IMR-90 (cell line): ENCODE measurements around the gene IRF6. TPM values are rescaled to one million over a fixed set of nuclear protein-coding genes. Genes with fewer than 3 reads are reported as not detected.

Experiments used
- ATAC-seq: fragments of 200-7000 bp; cut with Tn5 transposase; 2 replicates; pipeline ENCODE4 v1.9.1; 2020; ENCODE audit warnings: low read depth, mild to moderate bottlenecking, moderate library complexity
- BruUV-seq: library from RNA; stranded (reverse); fragments of 400-500 nt; replicated peaks from 2 replicates; lab custom pipeline; 2021; lab: Mats Ljungman, UMichigan
- CTCF ChIA-PET: fragments of 300-600 bp; formaldehyde crosslinking; extraction: SDS; loops from one replicate; lab custom pipeline; 2021; ENCODE audit warnings: antibody characterized with exemption; lab: Yijun Ruan, JAX
- POLR2A ChIA-PET: fragments of 300-600 bp; sonication (Branson Sonifier 250); formaldehyde crosslinking; loops from one replicate; lab custom pipeline; 2022; ENCODE audit warnings: antibody characterized with exemption; ENCODE audit not compliant: unreplicated experiment; lab: Charles Lee
- DNase-seq: peaks from one replicate; pipeline ENCODE4 v3.0.0; 2013
- H2AFZ ChIP-seq: replicated peaks from 2 replicates; pipeline ENCODE3; 2013; ENCODE audit warnings: low read length, mild to moderate bottlenecking; ENCODE audit not compliant: poor library complexity
- H2AK5ac ChIP-seq: 2 replicates; pipeline ENCODE4 v1.6.1; 2013; ENCODE audit warnings: low read depth, low read length, inconsistent platforms
- H2AK9ac ChIP-seq: replicated peaks from 2 replicates; pipeline ENCODE3; 2013; ENCODE audit warnings: mild to moderate bottlenecking, low read depth, low read length, moderate library complexity; ENCODE audit not compliant: poor library complexity
- H2BK120ac ChIP-seq: 2 replicates; pipeline ENCODE4 v1.6.1; 2013; ENCODE audit warnings: low read depth, low read length, inconsistent platforms
- H2BK15ac ChIP-seq: 3 replicates; pipeline ENCODE4 v1.6.1; 2013; ENCODE audit warnings: low read depth, low read length, inconsistent platforms
- H2BK20ac ChIP-seq: 2 replicates; pipeline ENCODE4 v1.6.1; 2013; ENCODE audit warnings: low read depth, mild to moderate bottlenecking, inconsistent platforms, low read length, moderate library complexity
- H2BK5ac ChIP-seq: 2 replicates; pipeline ENCODE4 v1.6.1; 2013; ENCODE audit warnings: mild to moderate bottlenecking, low read depth, low read length, inconsistent platforms; ENCODE audit not compliant: poor library complexity, severe bottlenecking
- H3K14ac ChIP-seq: replicated peaks from 2 replicates; pipeline ENCODE4 v1.6.1; 2013; ENCODE audit warnings: low read depth, low read length, inconsistent platforms
- H3K18ac ChIP-seq: 2 replicates; pipeline ENCODE4 v1.6.1; 2013; ENCODE audit warnings: low read depth, low read length, control low read depth
- H3K23ac ChIP-seq: 2 replicates; pipeline ENCODE4 v1.6.1; 2013; ENCODE audit warnings: low read depth, low read length, inconsistent platforms
- H3K27ac ChIP-seq: 2 replicates; pipeline ENCODE4 v1.5.1; 2013; ENCODE audit warnings: mild to moderate bottlenecking, control low read depth, low read length; ENCODE audit not compliant: insufficient read depth
- H3K27me3 ChIP-seq: 2 replicates; pipeline ENCODE4 v1.6.1; 2013; ENCODE audit warnings: low read length; ENCODE audit not compliant: control insufficient read depth, insufficient read depth
- H3K36me3 ChIP-seq: 2 replicates; pipeline ENCODE4 v1.6.1; 2013; ENCODE audit warnings: low read length, mixed read lengths; ENCODE audit not compliant: control insufficient read depth, insufficient read depth
- H3K4ac ChIP-seq: 2 replicates; pipeline ENCODE4 v1.6.1; 2013; ENCODE audit warnings: low read depth, low read length, inconsistent platforms
- H3K4me1 ChIP-seq: 2 replicates; pipeline ENCODE4 v1.6.1; 2013; ENCODE audit warnings: low read length, mixed read lengths; ENCODE audit not compliant: control insufficient read depth, insufficient read depth
- H3K4me2 ChIP-seq: 2 replicates; pipeline ENCODE4 v1.6.1; 2013; ENCODE audit warnings: low read depth, mild to moderate bottlenecking, control low read depth, low read length, moderate library complexity
- H3K4me3 ChIP-seq: 2 replicates; pipeline ENCODE4 v1.5.1; 2013; ENCODE audit warnings: low read depth, mild to moderate bottlenecking, control low read depth, low read length, moderate library complexity; ENCODE audit not compliant: insufficient read depth
- H3K56ac ChIP-seq: 2 replicates; pipeline ENCODE4 v1.6.1; 2013; ENCODE audit warnings: low read length, inconsistent platforms; ENCODE audit not compliant: insufficient read depth; ENCODE audit errors: extremely low read depth
- H3K79me1 ChIP-seq, 2 experiments: 2 replicates each; pipeline ENCODE4 v1.6.1; 2013; ENCODE audit warnings: low read length in 2 of 2, inconsistent platforms in 1 of 2, low read depth in 1 of 2
- H3K9ac ChIP-seq: 2 replicates; pipeline ENCODE4 v1.6.1; 2013; ENCODE audit warnings: low read depth, low read length, control low read depth
- H3K9me1 ChIP-seq: 2 replicates; pipeline ENCODE4 v1.6.1; 2013; ENCODE audit warnings: low read length, inconsistent platforms; ENCODE audit not compliant: insufficient read depth
- H3K9me3 ChIP-seq: 2 replicates; pipeline ENCODE4 v1.6.1; 2013; ENCODE audit warnings: low read length; ENCODE audit not compliant: control insufficient read depth, insufficient read depth
- H4K20me1 ChIP-seq: 2 replicates; pipeline ENCODE4 v1.6.1; 2013; ENCODE audit warnings: low read length, inconsistent platforms; ENCODE audit not compliant: insufficient read depth
- H4K5ac ChIP-seq: 2 replicates; pipeline ENCODE4 v1.6.1; 2013; ENCODE audit warnings: mild to moderate bottlenecking, low read depth, low read length, control low read depth
- H4K8ac ChIP-seq, 2 experiments: 2 replicates each; pipeline ENCODE4 v1.6.1; 2013; ENCODE audit warnings: low read depth in 2 of 2, low read length in 2 of 2, control low read depth in 1 of 2, inconsistent platforms in 1 of 2
- H4K91ac ChIP-seq: 2 replicates; pipeline ENCODE4 v1.6.1; 2013; ENCODE audit warnings: low read depth, low read length, inconsistent platforms; ENCODE audit not compliant: insufficient read depth
- BHLHE40 ChIP-seq: fragments of 150-350 bp; IDR thresholded peaks from 2 replicates; pipeline ENCODE4 v1.6.1; 2016; ENCODE audit warnings: mild to moderate bottlenecking, low read depth, low read length
- CEBPB ChIP-seq: IDR thresholded peaks from 2 replicates; pipeline ENCODE4 v1.6.1; 2012; ENCODE audit warnings: low read depth, low read length, improper control_type of control experiment
- CHD1 ChIP-seq: IDR thresholded peaks from 2 replicates; pipeline ENCODE4 v1.6.1; 2012; ENCODE audit warnings: low read depth, low read length, improper control_type of control experiment
- CTCF ChIP-seq: conservative IDR thresholded peaks from 2 replicates; pipeline ENCODE4 v1.5.1; 2012; ENCODE audit warnings: mild to moderate bottlenecking, low read depth, low read length, improper control_type of control experiment
- ELK1 ChIP-seq: fragments of 150-350 bp; IDR thresholded peaks from 2 replicates; pipeline ENCODE4 v1.6.1; 2016; ENCODE audit warnings: low read depth, mild to moderate bottlenecking, low read length, moderate library complexity, borderline replicate concordance
- FOS ChIP-seq: fragments of 150-350 bp; IDR thresholded peaks from 2 replicates; pipeline ENCODE4 v1.6.1; 2016; ENCODE audit warnings: low read depth, low read length
- MAFK ChIP-seq: IDR thresholded peaks from 2 replicates; pipeline ENCODE4 v1.6.1; 2012; ENCODE audit warnings: low read depth, low read length, improper control_type of control experiment
- MAZ ChIP-seq: IDR thresholded peaks from 2 replicates; pipeline ENCODE4 v1.6.1; 2012; ENCODE audit warnings: low read depth, mild to moderate bottlenecking, low read length, improper control_type of control experiment, moderate library complexity, borderline replicate concordance
- MXI1 ChIP-seq: IDR thresholded peaks from 2 replicates; pipeline ENCODE4 v1.6.1; 2012; ENCODE audit warnings: low read depth, mild to moderate bottlenecking, low read length, moderate library complexity, borderline replicate concordance
- NFE2L2 ChIP-seq: fragments of 150-350 bp; IDR thresholded peaks from 2 replicates; pipeline ENCODE4 v1.6.1; 2016; ENCODE audit warnings: low read depth, mild to moderate bottlenecking, low read length
- POLR2A ChIP-seq: IDR thresholded peaks from 2 replicates; pipeline ENCODE4 v1.6.1; 2012; ENCODE audit warnings: mild to moderate bottlenecking, low read depth, low read length
- RAD21 ChIP-seq: IDR thresholded peaks from 2 replicates; pipeline ENCODE4 v1.6.1; 2012; ENCODE audit warnings: low read length, improper control_type of control experiment
- RCOR1 ChIP-seq: IDR thresholded peaks from 2 replicates; pipeline ENCODE4 v1.6.1; 2012; ENCODE audit warnings: mild to moderate bottlenecking, low read length, improper control_type of control experiment; ENCODE audit not compliant: insufficient replicate concordance
- RFX5 ChIP-seq: IDR thresholded peaks from 2 replicates; pipeline ENCODE4 v1.8.0; 2012; ENCODE audit warnings: low read depth, mild to moderate bottlenecking, low read length, moderate library complexity
- SMC3 ChIP-seq: fragments of 150-350 bp; IDR thresholded peaks from 2 replicates; pipeline ENCODE4 v1.6.1; 2016; ENCODE audit warnings: low read depth, mild to moderate bottlenecking, antibody characterized with exemption, low read length, moderate library complexity
- USF2 ChIP-seq: fragments of 150-350 bp; IDR thresholded peaks from 2 replicates; pipeline ENCODE4 v1.6.1; 2017; ENCODE audit warnings: mild to moderate bottlenecking, antibody characterized with exemption, low read length, low read depth
- WGBS, 2 experiments: methylation state at CpG; one replicate each; pipeline versions ENCODE4 v1.1.5 to v1.1.7; 2013; ENCODE audit warnings: missing lambda C conversion rate in 2 of 2; ENCODE audit not compliant: insufficient read length in 1 of 2; ENCODE audit errors: extremely low coverage in 2 of 2; 5-methylcytosine and 5-hydroxymethylcytosine counted together
- dilution Hi-C: fragments of 300-500 bp; cut with HindIII; formaldehyde crosslinking; loops from one replicate; pipeline ENCODE4 v1.14.3; 2018; ENCODE audit warnings: low sequenced_read_pairs; ENCODE audit not compliant: unreplicated experiment
- in situ Hi-C: fragments of 300-500 bp; cut with MboI; formaldehyde crosslinking; loops from 3 replicates; pipeline ENCODE4 v1.14.3; 2019; ENCODE audit warnings: low sequenced_read_pairs, inconsistent platforms, mixed read lengths
- intact Hi-C: fragments of 100-400 bp; cut with micrococcal nuclease; formaldehyde crosslinking; loops from 2 replicates; pipeline ENCODE4 v1.10.0; 2022
- polyA plus RNA-seq, 3 experiments: library from polyadenylated mRNA; depleted of rRNA; stranded (reverse); fragments of >200 nt; gene quantifications; 2 replicates each; pipeline ENCODE4 v1.2.3, GENCODE V29; 2012; ENCODE audit warnings: low replicate concordance in 1 of 3
- total RNA-seq: library from RNA; depleted of rRNA; stranded (reverse); fragments of >200 nt; gene quantifications from 2 replicates; pipeline ENCODE4 v1.2.3, GENCODE V29; 2012

The IRF6 gene
- total and polyA plus RNA-seq, 2 of the 4 experiments (the other 2 are of a cell fraction), result 1.2 to 2.9 TPM

- no peak for ATAC-seq
- no TSS peak for BruUV-seq
- in situ Hi-C loops, result no loop called here
These were observed 14.0 kb downstream of the IRF6 start for GRCh38 chr1:209791920-209792319.

More at GRCh38 chr1:209791920-209792319, 14.0 kb downstream of the IRF6 start:
- dilution Hi-C loops (no loop called here), intact Hi-C loops (no loop called here)
- H3K36me3 ChIP-seq, result no peaks in the 10 kb centered on the region
- ChIA-PET POLR2A (no interaction called here), CTCF (interaction anchor here (0.5 kb wide), 1 partner anchor 100 kb away, joined by 3 read pairs; no protein-coding TSS in a partner anchor)
- H2AK9ac ChIP-seq, result no peak overlapping the region
- no peak overlapping the region for H2BK20ac ChIP-seq
- H3K9me1 ChIP-seq, result 0 out of 2 replicates have a peak, but pooled peaks cover 3% of the 10 kb centered on the region
- no peak overlapping the region for H3K4me2 ChIP-seq
- DNase-seq, result no peak
- H3K9ac ChIP-seq, result no peak overlapping the region
- H2BK15ac ChIP-seq, result no peak overlapping the region
- H3K4me1 ChIP-seq, result no peaks in the 10 kb centered on the region
- H3K18ac ChIP-seq, result no peak overlapping the region
- no peak overlapping the region for H3K27ac ChIP-seq
- no CpG with 5 or more reads among the region's 1 CpG for whole genome bisulfite sequencing, 2 experiments
- peaks cover 6% of the 10 kb centered on the region; the same call in 1 of the 2 replicates for H3K27me3 ChIP-seq
- no peak overlapping the region for H2AFZ ChIP-seq
- H3K14ac ChIP-seq, result no peak overlapping the region
- H4K8ac ChIP-seq, result no peak overlapping the region
- H3K79me1 ChIP-seq, result no peaks in the 10 kb centered on the region
- H3K4ac ChIP-seq, result no peak overlapping the region
- no peak overlapping the region for H2AK5ac ChIP-seq
- H4K20me1 ChIP-seq, result no peaks in the 10 kb centered on the region
- H4K91ac ChIP-seq, result no peak overlapping the region
- no peak overlapping the region for H3K4me3 ChIP-seq
- no peak overlapping the region for H4K5ac ChIP-seq
- H3K9me3 ChIP-seq, result no peaks in the 10 kb centered on the region
- H3K23ac ChIP-seq, result no peak overlapping the region
- no peak overlapping the region for H2BK120ac ChIP-seq
- H2BK5ac ChIP-seq, result no peak overlapping the region
- TF ChIP-seq CTCF, result no peak
- TF ChIP-seq CHD1, result no peak
- TF ChIP-seq MXI1, result no peak
- TF ChIP-seq ELK1, result no peak
- no peak for TF ChIP-seq RAD21
- TF ChIP-seq FOS, result no peak
- TF ChIP-seq NFE2L2, result no peak
- TF ChIP-seq CEBPB, result no peak
- TF ChIP-seq MAZ, result no peak
- TF ChIP-seq SMC3, result no peak
- TF ChIP-seq USF2, result no peak
- TF ChIP-seq POLR2A, result no peak
- TF ChIP-seq BHLHE40, result no peak
- no peak for TF ChIP-seq MAFK
- TF ChIP-seq RCOR1, result no peak
- TF ChIP-seq RFX5, result no peak
- no peak overlapping the region for H3K56ac ChIP-seq
